Progenitor cell of endocrine pancreas (in vitro differentiated cells): Measurements from ENCODE around the gene KANK3. TPM values are rescaled to one million over a fixed set of nuclear protein-coding genes. Genes with fewer than 3 reads are reported as not detected.
A peak's percentile ranks its signal among the peaks of the same experiment; 100 is the strongest.

Experiments
- DNase-seq: peaks from one replicate; pipeline ENCODE4 v3.0.0; 2021; ENCODE audit warnings: low spot score; ENCODE audit not compliant: unreplicated experiment
- H3K27ac Mint-ChIP-seq: 2 replicates; pipeline ENCODE4 v1.8.0; 2021; ENCODE audit warnings: mild to moderate bottlenecking, moderate library complexity, mixed read lengths
- H3K27me3 Mint-ChIP-seq: 2 replicates; pipeline ENCODE4 v1.8.0; 2021; ENCODE audit warnings: mixed read lengths
- H3K36me3 Mint-ChIP-seq: 2 replicates; pipeline ENCODE4 v1.8.0; 2022; ENCODE audit warnings: mixed read lengths; ENCODE audit not compliant: insufficient read depth
- H3K4me1 Mint-ChIP-seq: 2 replicates; pipeline ENCODE4 v1.8.0; 2021; ENCODE audit warnings: low read depth, mixed read lengths
- H3K4me3 Mint-ChIP-seq: 2 replicates; pipeline ENCODE4 v1.8.0; 2021; ENCODE audit warnings: low read depth, mild to moderate bottlenecking, moderate library complexity, mixed read lengths
- H3K9me3 Mint-ChIP-seq: 2 replicates; pipeline ENCODE4 v1.8.0; 2021; ENCODE audit warnings: low read depth, mixed read lengths
- CTCF ChIP-seq: fragments of 200-600 bp; sonication (generic); IDR thresholded peaks from one replicate; pipeline ENCODE4 v1.5.0; 2021; ENCODE audit warnings: antibody characterized with exemption, mild to moderate bottlenecking; ENCODE audit not compliant: unreplicated experiment
- total RNA-seq: library from RNA; stranded (reverse); gene quantifications from 2 replicates; pipeline ENCODE4 v1.2.1, GENCODE V29; 2021

Gene KANK3
- total RNA-seq, 1 donor from 2014 or later: 0.36 TPM

GRCh38 chr19:8310342-8311055 lies 32.6 kb downstream of the KANK3 start:
- peaks cover 17% of the 10 kb centered on the region for H3K4me1 Mint-ChIP-seq
- no peak for DNase-seq
- H3K27ac Mint-ChIP-seq: no peak overlapping the region
- no peaks in the 10 kb centered on the region for H3K27me3 Mint-ChIP-seq
- peaks cover 2% of the 10 kb centered on the region for H3K36me3 Mint-ChIP-seq
- H3K4me3 Mint-ChIP-seq: no peak overlapping the region
- no peak for TF ChIP-seq CTCF
- no peaks in the 10 kb centered on the region for H3K9me3 Mint-ChIP-seq

- peak overlapping the region; percentile 93 for H3K4me3 Mint-ChIP-seq
- H3K36me3 Mint-ChIP-seq: peaks cover 5% of the 10 kb centered on the region
- H3K27me3 Mint-ChIP-seq: no peaks in the 10 kb centered on the region
- peak; percentile 3 for DNase-seq
- peak overlapping the region; percentile 93 for H3K27ac Mint-ChIP-seq
- no peaks in the 10 kb centered on the region for H3K9me3 Mint-ChIP-seq
- TF ChIP-seq CTCF: no peak
- H3K4me1 Mint-ChIP-seq: peaks cover 17% of the 10 kb centered on the region
Observed at GRCh38 chr19:8308891-8309291, 34.2 kb downstream of the KANK3 start.

- Mint-ChIP-seq H3K4me1 (peaks cover 17% of the 10 kb centered on the region), H3K27ac (peak within 1 kb of the TSS; percentile 97), H3K27me3 (no peaks in the 10 kb centered on the region), H3K36me3 (peaks cover 5% of the 10 kb centered on the region), H3K4me3 (peak within 1 kb of the TSS; percentile 93), H3K9me3 (no peaks in the 10 kb centered on the region)
- TF ChIP-seq CTCF: no peak
- DNase-seq: peak; percentile 78
Observed at GRCh38 chr19:8307965-8308866, 34.8 kb downstream of the KANK3 start, which contains the start of gene CD320. Gene CD320 (minus strand): TSS chr19:8308358. CDS start chr19:8308290, 68 bp downstream.

GRCh38 chr19:8307400-8307964 lies 35.6 kb downstream of the KANK3 start:
- TF ChIP-seq CTCF: peak; percentile 30
- H3K27ac Mint-ChIP-seq: peak overlapping the region; percentile 97
- H3K36me3 Mint-ChIP-seq: peaks cover 5% of the 10 kb centered on the region
- DNase-seq: peak; percentile 9
- H3K4me1 Mint-ChIP-seq: peaks cover 17% of the 10 kb centered on the region
- no peaks in the 10 kb centered on the region for H3K27me3 Mint-ChIP-seq
- H3K4me3 Mint-ChIP-seq: peak overlapping the region; percentile 93
- no peaks in the 10 kb centered on the region for H3K9me3 Mint-ChIP-seq
